GM12891 (cell line): ENCODE measurements around the gene SMYD3.
A peak's percentile ranks its signal among the peaks of the same experiment; 100 is the strongest.
"Not testable (repeated sequence)": the region's sequence is repeated elsewhere in the genome, so short reads cannot be mapped to it uniquely, and the experiment has no call there.

Experiments used
- DNase-seq: peaks from one replicate; pipeline ENCODE4 v3.0.0; 2011; ENCODE audit warnings: low spot score; ENCODE audit not compliant: insufficient read length
- FAIRE-seq: peaks from 2 replicates; lab custom pipeline; 2011; peaks lifted over from hg19 to GRCh38; lab: Jason Lieb, UNC
- PAX5 ChIP-seq: IDR thresholded peaks from 2 replicates; pipeline ENCODE4 v1.6.1; 2011; ENCODE audit warnings: low read length, moderate library complexity, mild to moderate bottlenecking; ENCODE audit not compliant: insufficient read depth, severe bottlenecking
- POLR2A ChIP-seq: IDR thresholded peaks from 2 replicates; pipeline ENCODE4 v1.6.1; 2011; ENCODE audit warnings: low read depth, low read length, control low read depth
- POLR2AphosphoS5 ChIP-seq: IDR thresholded peaks from 2 replicates; pipeline ENCODE4 v1.6.1; 2011; ENCODE audit warnings: low read depth, low read length, control low read depth
- POU2F2 ChIP-seq: IDR thresholded peaks from 2 replicates; pipeline ENCODE4 v1.6.1; 2011; ENCODE audit warnings: low read depth, mild to moderate bottlenecking, control low read depth, low read length, moderate library complexity
- SPI1 ChIP-seq: IDR thresholded peaks from 2 replicates; pipeline ENCODE4 v1.6.1; 2011; ENCODE audit warnings: low read depth, low read length, control low read depth
- TAF1 ChIP-seq: IDR thresholded peaks from 2 replicates; pipeline ENCODE4 v1.6.1; 2011; ENCODE audit warnings: low read depth, low read length, control low read depth

SMYD3 gene

GRCh38 chr1:246377625-246378153 lies 129.4 kb downstream of the SMYD3 start:
- no peak for FAIRE-seq
- no peak for DNase-seq

GRCh38 chr1:246373828-246374569 lies 133.1 kb downstream of the SMYD3 start:
- FAIRE-seq (no peak), DNase-seq (no peak)
- TF ChIP-seq POLR2A = no peak
- TF ChIP-seq TAF1 = no peak
- no peak for TF ChIP-seq SPI1
- no peak for TF ChIP-seq POU2F2
- no peak for TF ChIP-seq PAX5
- TF ChIP-seq POLR2AphosphoS5 = no peak

More at GRCh38 chr1:246377625-246378153, 129.4 kb downstream of the SMYD3 start:
- no peak for TF ChIP-seq PAX5
- no peak for TF ChIP-seq POU2F2
- no peak for TF ChIP-seq POLR2A
- TF ChIP-seq SPI1 = no peak
- no peak for TF ChIP-seq POLR2AphosphoS5
- TF ChIP-seq TAF1 = no peak

GRCh38 chr1:246372559-246372958 lies 134.5 kb downstream of the SMYD3 start:
- DNase-seq (no peak), FAIRE-seq (no peak)
- TF ChIP-seq POU2F2 (no peak), POLR2AphosphoS5 (no peak), POLR2A (no peak), TAF1 (no peak), SPI1 (no peak)

- DNase-seq (no peak), FAIRE-seq (no peak)
- TF ChIP-seq SPI1 = no peak
Measured at GRCh38 chr1:246367041-246367440, 140.0 kb downstream of the SMYD3 start.

GRCh38 chr1:246365708-246366107 lies 141.4 kb downstream of the SMYD3 start:
- no peak for FAIRE-seq
- TF ChIP-seq PAX5 (no peak), SPI1 (peak; percentile 65)

GRCh38 chr1:246364415-246364941 lies 142.6 kb downstream of the SMYD3 start:
- FAIRE-seq = no peak
- peak; percentile 12 for DNase-seq
- TF ChIP-seq POLR2A = no peak
- TF ChIP-seq PAX5 = no peak
- TF ChIP-seq TAF1 = no peak
- no peak for TF ChIP-seq POU2F2
- no peak for TF ChIP-seq POLR2AphosphoS5
- no peak for TF ChIP-seq SPI1

More at GRCh38 chr1:246365708-246366107, 141.4 kb downstream of the SMYD3 start:
- DNase-seq = no peak

GRCh38 chr1:246357014-246357598 lies 150.0 kb downstream of the SMYD3 start:
- FAIRE-seq, DNase-seq: not testable (repeated sequence)

GRCh38 chr1:246355411-246356230 lies 151.5 kb downstream of the SMYD3 start:
- FAIRE-seq (no peak), DNase-seq (no peak)
- TF ChIP-seq SPI1 (no peak), POLR2AphosphoS5 (no peak), TAF1 (no peak), POU2F2 (no peak), POLR2A (no peak), PAX5 (no peak)

GRCh38 chr1:246351721-246352120 lies 155.4 kb downstream of the SMYD3 start:
- TF ChIP-seq POLR2A (no peak), SPI1 (no peak), TAF1 (no peak), POU2F2 (no peak), POLR2AphosphoS5 (no peak), PAX5 (no peak)
- FAIRE-seq (no peak), DNase-seq (no peak)

GRCh38 chr1:246350745-246351144 lies 156.3 kb downstream of the SMYD3 start:
- FAIRE-seq = no peak

More at GRCh38 chr1:246350745-246351144, 156.3 kb downstream of the SMYD3 start:
- TF ChIP-seq SPI1 (no peak), POU2F2 (no peak), POLR2AphosphoS5 (no peak), TAF1 (no peak), POLR2A (no peak)
- DNase-seq = no peak
